Neural cell (in vitro differentiated cells): Measurements from ENCODE around the gene MYOG.

Source experiments
- EP300 ChIP-seq: fragments of 450-650 bp; conservative IDR thresholded peaks from 2 replicates; pipeline ENCODE4 v1.6.1; 2014; ENCODE audit warnings: antibody characterized with exemption, mild to moderate bottlenecking, moderate library complexity; ENCODE audit not compliant: poor library complexity, severe bottlenecking
- TAF1 ChIP-seq: IDR thresholded peaks from 2 replicates; pipeline ENCODE4 v1.6.1; 2012; ENCODE audit warnings: low read depth
- TF ChIP-seq, protein P1 (sequence below): fragments of 450-650 bp; IDR thresholded peaks from 2 replicates; pipeline ENCODE4 v1.5.1; 2014; ENCODE audit warnings: antibody characterized with exemption, mild to moderate bottlenecking, moderate library complexity; ENCODE audit not compliant: poor library complexity, severe bottlenecking
- TF ChIP-seq, protein P2 (sequence below): IDR thresholded peaks from 2 replicates; pipeline ENCODE4 v1.6.1; 2012; ENCODE audit warnings: borderline replicate concordance

DNA sequence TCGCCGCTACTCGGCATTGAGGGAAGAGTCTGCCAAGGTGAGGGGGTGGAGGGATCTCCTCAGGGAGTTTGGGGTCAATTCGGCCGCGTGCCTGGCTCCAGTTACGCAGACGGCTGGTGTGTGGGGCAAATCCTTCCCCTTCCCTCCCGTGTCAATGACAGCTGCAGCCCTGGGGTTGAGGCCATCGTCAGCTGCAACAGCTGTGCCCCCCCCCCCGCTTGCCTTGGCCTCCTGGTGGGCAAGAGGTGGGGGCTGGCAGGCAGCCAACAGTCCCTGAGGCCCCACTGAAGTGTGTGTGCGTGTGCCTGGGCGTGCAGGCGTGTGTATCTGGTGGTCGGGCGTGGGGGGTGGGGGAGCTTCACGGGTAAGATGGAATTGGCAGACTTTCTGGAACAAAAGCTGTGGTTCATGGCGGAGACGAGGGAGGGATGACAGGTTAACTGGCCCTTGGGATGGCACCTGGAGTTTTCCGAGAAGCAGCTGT is 33.9 kb downstream of the MYOG start:
- TF ChIP-seq, protein P1, sequence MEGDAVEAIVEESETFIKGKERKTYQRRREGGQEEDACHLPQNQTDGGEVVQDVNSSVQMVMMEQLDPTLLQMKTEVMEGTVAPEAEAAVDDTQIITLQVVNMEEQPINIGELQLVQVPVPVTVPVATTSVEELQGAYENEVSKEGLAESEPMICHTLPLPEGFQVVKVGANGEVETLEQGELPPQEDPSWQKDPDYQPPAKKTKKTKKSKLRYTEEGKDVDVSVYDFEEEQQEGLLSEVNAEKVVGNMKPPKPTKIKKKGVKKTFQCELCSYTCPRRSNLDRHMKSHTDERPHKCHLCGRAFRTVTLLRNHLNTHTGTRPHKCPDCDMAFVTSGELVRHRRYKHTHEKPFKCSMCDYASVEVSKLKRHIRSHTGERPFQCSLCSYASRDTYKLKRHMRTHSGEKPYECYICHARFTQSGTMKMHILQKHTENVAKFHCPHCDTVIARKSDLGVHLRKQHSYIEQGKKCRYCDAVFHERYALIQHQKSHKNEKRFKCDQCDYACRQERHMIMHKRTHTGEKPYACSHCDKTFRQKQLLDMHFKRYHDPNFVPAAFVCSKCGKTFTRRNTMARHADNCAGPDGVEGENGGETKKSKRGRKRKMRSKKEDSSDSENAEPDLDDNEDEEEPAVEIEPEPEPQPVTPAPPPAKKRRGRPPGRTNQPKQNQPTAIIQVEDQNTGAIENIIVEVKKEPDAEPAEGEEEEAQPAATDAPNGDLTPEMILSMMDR, result no peak
- TF ChIP-seq TAF1, result no peak
- TF ChIP-seq, protein P2, sequence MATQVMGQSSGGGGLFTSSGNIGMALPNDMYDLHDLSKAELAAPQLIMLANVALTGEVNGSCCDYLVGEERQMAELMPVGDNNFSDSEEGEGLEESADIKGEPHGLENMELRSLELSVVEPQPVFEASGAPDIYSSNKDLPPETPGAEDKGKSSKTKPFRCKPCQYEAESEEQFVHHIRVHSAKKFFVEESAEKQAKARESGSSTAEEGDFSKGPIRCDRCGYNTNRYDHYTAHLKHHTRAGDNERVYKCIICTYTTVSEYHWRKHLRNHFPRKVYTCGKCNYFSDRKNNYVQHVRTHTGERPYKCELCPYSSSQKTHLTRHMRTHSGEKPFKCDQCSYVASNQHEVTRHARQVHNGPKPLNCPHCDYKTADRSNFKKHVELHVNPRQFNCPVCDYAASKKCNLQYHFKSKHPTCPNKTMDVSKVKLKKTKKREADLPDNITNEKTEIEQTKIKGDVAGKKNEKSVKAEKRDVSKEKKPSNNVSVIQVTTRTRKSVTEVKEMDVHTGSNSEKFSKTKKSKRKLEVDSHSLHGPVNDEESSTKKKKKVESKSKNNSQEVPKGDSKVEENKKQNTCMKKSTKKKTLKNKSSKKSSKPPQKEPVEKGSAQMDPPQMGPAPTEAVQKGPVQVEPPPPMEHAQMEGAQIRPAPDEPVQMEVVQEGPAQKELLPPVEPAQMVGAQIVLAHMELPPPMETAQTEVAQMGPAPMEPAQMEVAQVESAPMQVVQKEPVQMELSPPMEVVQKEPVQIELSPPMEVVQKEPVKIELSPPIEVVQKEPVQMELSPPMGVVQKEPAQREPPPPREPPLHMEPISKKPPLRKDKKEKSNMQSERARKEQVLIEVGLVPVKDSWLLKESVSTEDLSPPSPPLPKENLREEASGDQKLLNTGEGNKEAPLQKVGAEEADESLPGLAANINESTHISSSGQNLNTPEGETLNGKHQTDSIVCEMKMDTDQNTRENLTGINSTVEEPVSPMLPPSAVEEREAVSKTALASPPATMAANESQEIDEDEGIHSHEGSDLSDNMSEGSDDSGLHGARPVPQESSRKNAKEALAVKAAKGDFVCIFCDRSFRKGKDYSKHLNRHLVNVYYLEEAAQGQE, result no peak
- TF ChIP-seq EP300, result no peak
